HL-60 (cell line): ENCODE measurements around the gene ENTPD2.

Source experiments
- DNase-seq, 2 experiments: peaks; one replicate each; pipeline ENCODE4 v3.0.0-alpha.2; 2010 to 2020; ENCODE audit warnings: low read depth in 1 of 2, low spot score in 1 of 2
- H3K27ac ChIP-seq: fragments of 250-450 bp; sonication (Bioruptor Pico); replicated peaks from 2 replicates; pipeline ENCODE4 v1.5.1; 2020; ENCODE audit warnings: mild to moderate bottlenecking, moderate library complexity
- H3K27me3 ChIP-seq: fragments of 250-450 bp; sonication (Bioruptor Pico); 2 replicates; pipeline ENCODE4 v1.5.1; 2021; ENCODE audit warnings: mild to moderate bottlenecking, moderate library complexity; ENCODE audit not compliant: insufficient read depth, poor library complexity, severe bottlenecking
- H3K4me3 ChIP-seq: replicated peaks from 2 replicates; pipeline ENCODE4 v1.5.1; 2011; ENCODE audit warnings: mild to moderate bottlenecking, control low read depth, low read length; ENCODE audit not compliant: insufficient read depth
- GABPA ChIP-seq: IDR thresholded peaks from 2 replicates; pipeline ENCODE4 v1.6.1; 2012; ENCODE audit warnings: low read depth
- POLR2AphosphoS5 ChIP-seq: IDR thresholded peaks from 2 replicates; pipeline ENCODE4 v1.6.1; 2012; ENCODE audit warnings: low read depth
- SPI1 ChIP-seq: IDR thresholded peaks from 2 replicates; pipeline ENCODE4 v1.6.1; 2012; ENCODE audit warnings: low read depth, mild to moderate bottlenecking, borderline replicate concordance
- TF ChIP-seq, protein P1 (sequence below): IDR thresholded peaks from 2 replicates; pipeline ENCODE4 v1.6.1; 2012; ENCODE audit warnings: low read depth; ENCODE audit not compliant: insufficient replicate concordance
- TF ChIP-seq, protein P2 (sequence below): IDR thresholded peaks from one replicate; pipeline ENCODE4 v1.5.1; 2011; ENCODE audit warnings: low read length, control low read depth, inconsistent platforms; ENCODE audit not compliant: insufficient read depth

Gene ENTPD2

DNA sequence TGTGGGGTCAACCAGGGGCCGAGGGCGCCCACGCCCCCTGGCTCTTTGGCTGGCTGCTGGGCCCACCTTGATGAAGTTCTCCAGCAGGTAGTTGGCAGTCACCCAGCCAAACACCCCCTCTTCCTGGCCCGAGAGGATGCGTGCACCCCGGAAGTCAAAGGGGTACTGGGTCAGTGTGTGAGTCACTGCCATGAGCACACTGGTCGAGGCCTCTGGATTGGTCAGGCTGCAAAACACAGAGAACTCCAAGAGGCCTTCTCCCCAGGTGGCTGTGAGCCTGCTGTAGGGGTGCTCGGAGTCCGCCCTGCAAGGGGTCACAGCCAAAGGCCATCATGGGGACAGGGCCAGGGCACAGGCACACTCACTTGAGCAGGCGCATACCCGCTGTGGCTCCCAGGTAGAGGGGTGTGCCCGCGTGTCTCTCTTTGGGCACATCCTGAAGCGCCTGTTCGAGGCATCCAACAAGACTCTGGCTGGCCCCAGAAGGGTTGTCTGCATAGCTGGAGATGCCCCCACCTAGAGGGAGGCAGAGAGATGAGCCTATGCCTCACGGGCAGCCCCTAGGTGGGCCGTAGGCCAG is 2.6 kb downstream of the ENTPD2 start:
- DNase-seq, result no peak
- H3K4me3 ChIP-seq, result no peak overlapping the region
- TF ChIP-seq, protein P1, sequence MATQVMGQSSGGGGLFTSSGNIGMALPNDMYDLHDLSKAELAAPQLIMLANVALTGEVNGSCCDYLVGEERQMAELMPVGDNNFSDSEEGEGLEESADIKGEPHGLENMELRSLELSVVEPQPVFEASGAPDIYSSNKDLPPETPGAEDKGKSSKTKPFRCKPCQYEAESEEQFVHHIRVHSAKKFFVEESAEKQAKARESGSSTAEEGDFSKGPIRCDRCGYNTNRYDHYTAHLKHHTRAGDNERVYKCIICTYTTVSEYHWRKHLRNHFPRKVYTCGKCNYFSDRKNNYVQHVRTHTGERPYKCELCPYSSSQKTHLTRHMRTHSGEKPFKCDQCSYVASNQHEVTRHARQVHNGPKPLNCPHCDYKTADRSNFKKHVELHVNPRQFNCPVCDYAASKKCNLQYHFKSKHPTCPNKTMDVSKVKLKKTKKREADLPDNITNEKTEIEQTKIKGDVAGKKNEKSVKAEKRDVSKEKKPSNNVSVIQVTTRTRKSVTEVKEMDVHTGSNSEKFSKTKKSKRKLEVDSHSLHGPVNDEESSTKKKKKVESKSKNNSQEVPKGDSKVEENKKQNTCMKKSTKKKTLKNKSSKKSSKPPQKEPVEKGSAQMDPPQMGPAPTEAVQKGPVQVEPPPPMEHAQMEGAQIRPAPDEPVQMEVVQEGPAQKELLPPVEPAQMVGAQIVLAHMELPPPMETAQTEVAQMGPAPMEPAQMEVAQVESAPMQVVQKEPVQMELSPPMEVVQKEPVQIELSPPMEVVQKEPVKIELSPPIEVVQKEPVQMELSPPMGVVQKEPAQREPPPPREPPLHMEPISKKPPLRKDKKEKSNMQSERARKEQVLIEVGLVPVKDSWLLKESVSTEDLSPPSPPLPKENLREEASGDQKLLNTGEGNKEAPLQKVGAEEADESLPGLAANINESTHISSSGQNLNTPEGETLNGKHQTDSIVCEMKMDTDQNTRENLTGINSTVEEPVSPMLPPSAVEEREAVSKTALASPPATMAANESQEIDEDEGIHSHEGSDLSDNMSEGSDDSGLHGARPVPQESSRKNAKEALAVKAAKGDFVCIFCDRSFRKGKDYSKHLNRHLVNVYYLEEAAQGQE, result no peak
- TF ChIP-seq SPI1, result no peak
- H3K27me3 ChIP-seq, result peaks cover 50% of the 10 kb centered on the region
- H3K27ac ChIP-seq, result no peak overlapping the region

DNA sequence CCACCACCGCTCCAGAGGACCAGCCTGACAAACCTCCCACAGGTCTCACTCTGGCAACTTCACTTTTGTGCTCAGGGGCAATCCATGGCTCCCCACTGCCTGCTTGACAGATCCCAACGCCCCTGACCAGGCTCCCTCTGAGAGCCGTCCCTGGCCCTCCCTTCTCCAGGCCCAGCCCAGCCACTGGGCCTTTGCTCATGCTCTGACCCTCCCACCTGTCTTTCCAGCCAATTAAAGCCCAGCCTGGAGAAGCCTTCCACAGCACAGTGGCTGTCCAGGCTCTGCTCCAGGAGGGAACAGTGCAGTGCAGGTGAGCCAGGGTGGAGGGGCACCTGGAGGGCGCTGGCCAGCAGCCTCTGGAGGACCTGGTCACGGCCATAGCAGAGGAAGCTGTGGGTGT is 3.3 kb downstream of the ENTPD2 start:
- no peak overlapping the region for H3K4me3 ChIP-seq
- no peak for DNase-seq
- TF ChIP-seq, protein P2, sequence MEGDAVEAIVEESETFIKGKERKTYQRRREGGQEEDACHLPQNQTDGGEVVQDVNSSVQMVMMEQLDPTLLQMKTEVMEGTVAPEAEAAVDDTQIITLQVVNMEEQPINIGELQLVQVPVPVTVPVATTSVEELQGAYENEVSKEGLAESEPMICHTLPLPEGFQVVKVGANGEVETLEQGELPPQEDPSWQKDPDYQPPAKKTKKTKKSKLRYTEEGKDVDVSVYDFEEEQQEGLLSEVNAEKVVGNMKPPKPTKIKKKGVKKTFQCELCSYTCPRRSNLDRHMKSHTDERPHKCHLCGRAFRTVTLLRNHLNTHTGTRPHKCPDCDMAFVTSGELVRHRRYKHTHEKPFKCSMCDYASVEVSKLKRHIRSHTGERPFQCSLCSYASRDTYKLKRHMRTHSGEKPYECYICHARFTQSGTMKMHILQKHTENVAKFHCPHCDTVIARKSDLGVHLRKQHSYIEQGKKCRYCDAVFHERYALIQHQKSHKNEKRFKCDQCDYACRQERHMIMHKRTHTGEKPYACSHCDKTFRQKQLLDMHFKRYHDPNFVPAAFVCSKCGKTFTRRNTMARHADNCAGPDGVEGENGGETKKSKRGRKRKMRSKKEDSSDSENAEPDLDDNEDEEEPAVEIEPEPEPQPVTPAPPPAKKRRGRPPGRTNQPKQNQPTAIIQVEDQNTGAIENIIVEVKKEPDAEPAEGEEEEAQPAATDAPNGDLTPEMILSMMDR, result no peak
- no peak for TF ChIP-seq GABPA
- no peak for TF ChIP-seq SPI1
- TF ChIP-seq POLR2AphosphoS5, result no peak
- TF ChIP-seq, protein P1, result no peak
- H3K27ac ChIP-seq, result no peak overlapping the region
- peaks cover 52% of the 10 kb centered on the region for H3K27me3 ChIP-seq

DNA sequence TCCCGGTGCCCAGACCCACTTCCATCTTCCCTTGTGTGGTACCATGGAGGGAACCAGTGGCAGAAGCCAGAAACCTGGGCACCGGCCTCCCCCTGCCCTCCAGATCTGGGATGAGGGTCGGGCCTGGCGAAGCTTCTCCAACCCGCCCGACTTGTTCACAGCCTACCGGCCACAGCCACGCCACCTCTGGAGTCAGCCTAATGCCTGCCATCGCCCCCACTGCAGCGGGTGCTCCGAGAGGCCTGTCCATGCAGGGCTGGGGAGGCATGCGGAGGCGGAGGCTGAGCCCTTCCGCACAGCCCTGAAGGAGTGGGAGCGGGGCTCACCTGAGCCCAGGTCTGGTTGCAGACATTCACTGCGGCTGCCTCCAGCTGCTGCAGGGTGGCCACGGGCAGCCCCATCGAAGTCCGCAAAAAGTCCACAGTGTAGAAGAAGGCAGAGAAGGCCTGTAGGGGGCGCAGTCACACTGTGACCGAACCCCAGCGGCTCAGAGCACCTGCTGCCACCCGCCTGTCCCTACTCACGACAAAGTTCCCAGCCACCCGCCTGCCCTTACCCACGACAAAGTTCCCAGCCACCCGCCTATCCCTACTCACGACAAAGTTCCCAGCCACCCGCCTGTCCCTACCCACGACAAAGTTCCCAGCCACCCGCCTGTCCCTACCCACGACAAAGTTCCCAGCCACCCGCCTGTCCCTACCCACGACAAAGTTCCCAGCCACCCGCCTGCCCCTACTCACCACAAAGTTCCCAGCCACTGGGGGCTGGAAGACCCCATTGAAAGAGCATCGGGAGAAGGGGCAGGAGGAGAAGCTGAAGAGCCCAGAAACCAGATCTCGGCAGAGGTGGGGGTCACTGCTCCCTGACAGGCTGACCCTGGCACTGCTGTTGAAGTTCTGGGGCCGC is 4.1 kb downstream of the ENTPD2 start:
- Histone ChIP-seq H3K27ac (no peak overlapping the region), H3K4me3 (no peak overlapping the region), H3K27me3 (peaks cover 56% of the 10 kb centered on the region)
- TF ChIP-seq, protein P2, result peak; percentile 35
- TF ChIP-seq GABPA (no peak), POLR2AphosphoS5 (no peak), SPI1 (no peak)
- TF ChIP-seq, protein P1, result no peak
- DNase-seq, result peak in 1 of 2 experiments; percentile 66
